ENCODE data around the gene EPHA8.

Gene EPHA8

GRCh38 chr1:22537441-22538139, 25.7 kb upstream of the EPHA8 start:
- DNase-seq: no peak

DNA sequence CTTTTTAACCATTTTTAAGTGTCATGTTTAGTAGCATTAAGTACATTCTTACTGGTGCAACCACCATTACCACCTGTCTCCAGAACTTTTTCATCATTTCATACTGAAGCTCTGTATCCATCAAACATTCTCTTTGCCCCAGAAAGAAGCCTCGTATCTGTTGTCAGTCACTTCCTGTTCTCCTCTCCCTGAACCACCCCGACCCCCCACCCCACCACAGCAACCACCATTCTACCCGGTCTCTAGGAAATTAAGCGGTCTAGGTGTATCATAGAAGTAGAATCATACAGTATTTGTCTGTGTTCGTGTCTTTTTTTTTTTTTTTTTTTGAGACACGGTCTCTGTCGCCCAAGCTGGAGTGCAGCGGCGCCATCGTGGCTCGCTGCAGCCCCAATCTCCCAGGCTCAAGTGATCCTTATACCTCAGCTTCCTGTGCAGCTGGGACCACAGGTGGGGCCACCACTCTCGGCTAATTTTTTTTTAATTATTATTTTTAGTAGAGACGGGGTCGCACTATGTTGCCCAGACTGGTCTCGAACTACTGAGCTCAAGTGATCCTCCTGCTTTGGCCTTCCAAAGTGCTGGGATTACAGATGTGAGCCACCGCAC, 23.7 kb upstream of the EPHA8 start:
- no peak for DNase-seq

GRCh38 chr1:22540337-22540736, 23.0 kb upstream of the EPHA8 start:
- DNase-seq: no peak

DNA sequence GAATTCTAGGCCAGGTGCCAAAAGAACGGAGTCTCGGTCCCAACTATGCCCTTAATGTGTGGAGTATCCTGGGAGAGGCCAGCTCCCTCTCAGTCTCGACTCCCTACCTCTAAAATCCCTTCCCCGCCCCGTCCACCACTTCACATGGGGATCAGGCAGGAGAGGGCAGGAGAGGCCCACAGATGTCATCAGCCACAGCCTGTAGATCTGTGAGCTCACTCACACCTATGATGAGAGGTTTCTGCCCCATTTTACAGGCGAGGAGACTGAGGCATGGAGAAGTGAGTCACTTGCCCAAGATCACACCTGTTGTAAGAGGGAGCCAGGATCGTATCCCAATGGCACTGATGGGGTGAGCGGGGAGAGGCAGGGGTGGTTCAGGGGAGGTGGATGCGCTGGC, 20.4 kb upstream of the EPHA8 start:
- no peak for DNase-seq

GRCh38 chr1:22543679-22544078, 19.6 kb upstream of the EPHA8 start:
- DNase-seq: no peak

- DNase-seq: no peak
These were observed 18.7 kb upstream of the EPHA8 start for GRCh38 chr1:22544606-22545005.

DNA sequence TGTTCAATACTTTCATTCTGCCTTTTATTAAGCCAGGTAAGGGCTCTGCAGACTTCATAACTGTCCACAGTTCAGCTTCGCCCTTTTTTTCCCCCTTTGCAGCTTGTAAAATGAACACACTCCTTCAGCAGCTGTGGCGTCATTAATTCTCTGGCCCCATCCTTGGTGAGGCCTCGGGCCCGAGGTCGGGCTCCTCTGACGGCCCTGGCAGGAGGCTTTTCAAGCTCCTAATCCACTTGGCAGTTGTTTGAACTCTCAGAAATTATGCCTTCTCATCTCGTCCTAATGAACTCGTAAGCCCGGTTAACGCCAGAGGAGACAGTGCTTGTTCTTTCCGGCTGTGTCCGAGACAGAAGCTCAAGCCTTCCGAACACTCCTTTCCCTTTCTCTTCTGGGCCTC, 18.1 kb upstream of the EPHA8 start:
- DNase-seq: no peak

GRCh38 chr1:22547186-22547817, 16.0 kb upstream of the EPHA8 start:
- no peak for DNase-seq

DNA sequence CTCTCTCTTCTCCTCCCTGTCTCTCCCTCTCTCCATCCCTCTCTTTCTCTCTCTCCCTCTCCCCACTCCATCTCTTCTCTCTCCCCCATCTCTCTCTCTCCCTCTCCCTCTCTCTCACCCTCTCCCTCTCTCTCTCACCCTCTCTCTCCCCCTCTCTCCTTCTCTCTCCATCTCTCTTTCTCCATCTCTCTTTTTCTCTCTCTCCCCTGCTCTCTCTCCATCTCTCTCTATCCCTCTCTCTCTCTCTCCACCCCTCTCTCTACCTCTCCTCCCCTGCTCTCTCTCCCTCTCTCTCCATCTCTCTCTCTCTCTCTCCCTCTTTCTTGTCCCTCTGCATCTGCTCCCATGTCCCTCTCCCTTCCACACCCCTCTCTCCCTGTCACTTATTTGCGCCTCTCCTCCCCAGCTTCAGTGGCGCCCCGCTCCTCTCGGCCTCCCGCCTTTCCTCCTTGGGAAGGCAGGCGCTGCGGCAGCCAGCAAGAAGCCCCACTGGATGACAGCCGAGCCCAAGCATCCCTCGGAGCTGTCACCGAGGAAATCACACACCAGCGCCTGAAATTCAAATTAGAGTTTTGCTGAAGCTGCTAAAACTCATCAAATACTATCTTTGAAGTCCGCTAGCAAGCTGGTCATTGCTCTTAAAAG, 15.3 kb upstream of the EPHA8 start:
- DNase-seq: no peak

- no peak for DNase-seq
These were observed 13.3 kb upstream of the EPHA8 start for GRCh38 chr1:22550021-22550420.

- no peak for DNase-seq
These were observed 11.7 kb upstream of the EPHA8 start for GRCh38 chr1:22551591-22551990.

DNA sequence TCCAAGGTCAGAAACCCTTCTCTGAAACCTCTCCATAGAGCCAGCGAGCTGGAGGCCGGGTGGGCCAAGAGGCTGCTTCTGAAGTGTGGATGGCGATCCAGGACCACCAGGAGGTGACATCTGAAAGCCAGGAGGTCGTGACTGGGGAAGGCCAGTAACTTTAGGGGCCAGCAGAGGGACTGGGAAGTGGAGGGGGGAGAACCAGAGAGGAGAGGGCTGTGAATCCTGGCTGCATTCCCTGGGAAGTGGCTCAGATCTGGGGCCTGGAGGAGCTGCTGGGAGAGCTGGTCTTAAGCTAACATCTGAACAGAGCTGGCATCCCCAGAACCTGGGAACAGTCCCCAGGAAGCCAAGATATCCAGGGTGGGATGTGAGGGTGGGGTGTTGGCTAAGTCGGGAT, 11.3 kb upstream of the EPHA8 start:
- no peak for DNase-seq

DNA sequence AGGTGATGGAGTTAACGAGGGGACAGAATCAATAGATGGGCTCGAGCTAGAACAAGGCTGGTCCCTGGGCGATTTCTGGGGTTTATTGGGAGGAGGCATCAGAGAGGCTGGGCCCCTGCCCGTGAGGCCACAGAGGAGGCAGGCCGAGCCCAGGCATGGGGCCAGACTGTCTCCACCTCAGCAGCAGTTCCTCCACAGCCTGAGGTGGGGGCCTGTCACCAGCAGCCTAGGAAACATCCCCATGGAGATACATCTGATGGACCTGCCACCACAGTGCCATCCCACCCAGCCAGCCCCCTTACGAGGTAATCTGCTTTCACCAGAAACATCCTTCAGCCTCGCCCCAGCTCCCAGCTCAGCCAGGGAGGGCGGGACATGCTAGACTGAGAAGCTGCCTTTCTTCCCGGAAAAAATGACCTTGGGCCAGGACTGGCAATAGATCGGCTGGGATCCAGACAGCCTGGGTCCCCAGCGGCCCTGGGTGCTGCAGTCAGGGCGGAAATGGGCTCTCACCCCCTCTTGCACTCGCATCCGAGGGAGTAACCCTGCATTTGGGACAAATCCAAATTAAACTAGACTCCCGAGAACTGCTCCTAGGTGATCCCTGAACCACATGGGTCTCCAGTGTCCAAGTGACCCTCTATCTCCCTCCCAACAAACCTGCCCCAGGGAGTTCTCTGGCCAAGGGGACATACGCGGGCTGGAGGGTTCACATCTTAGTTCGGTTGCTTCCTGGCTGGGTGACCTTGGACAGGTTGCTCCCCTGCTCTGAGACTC, 10.0 kb upstream of the EPHA8 start:
- no peak for DNase-seq

DNA sequence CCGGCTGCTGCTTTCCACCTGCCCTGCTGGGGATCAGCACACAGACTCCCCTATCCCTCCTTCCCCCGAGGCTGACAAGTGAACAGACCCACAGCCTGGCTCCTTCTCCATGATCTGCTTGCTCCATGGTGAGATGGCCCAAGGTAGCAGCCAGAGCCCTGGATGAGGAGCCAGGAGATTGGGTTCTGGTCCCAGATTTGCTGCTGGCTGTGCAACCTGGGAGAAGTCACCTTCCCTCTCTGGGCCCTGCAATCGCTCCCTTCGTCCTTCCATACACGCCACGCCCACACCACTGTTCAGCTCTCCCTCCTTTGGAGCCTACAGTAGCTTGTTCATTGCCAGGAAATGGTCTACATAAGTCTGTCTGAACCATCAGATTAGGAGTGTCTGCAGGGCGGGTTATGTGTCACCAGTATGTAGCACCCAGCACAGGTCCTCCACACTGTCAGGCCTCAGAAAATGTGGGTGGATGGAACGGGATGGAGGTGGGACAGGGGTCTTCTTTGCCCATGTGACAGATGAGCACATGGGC, 9.2 kb upstream of the EPHA8 start:
- DNase-seq: no peak

DNA sequence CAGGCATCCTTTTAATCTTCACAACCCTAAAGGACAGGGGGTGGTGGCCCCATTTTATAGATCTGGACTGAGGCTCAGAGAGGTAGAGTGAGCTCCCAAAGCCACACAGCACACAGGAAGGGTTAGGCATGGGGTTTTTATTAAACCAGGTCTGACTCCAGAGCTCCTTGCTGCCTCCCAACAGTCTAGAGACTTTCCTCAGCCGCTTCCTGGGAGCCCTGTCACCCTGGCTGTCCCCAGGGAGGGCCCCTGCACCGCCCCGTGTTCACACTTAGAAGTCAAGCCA, 8.0 kb upstream of the EPHA8 start:
- no peak for DNase-seq

DNA sequence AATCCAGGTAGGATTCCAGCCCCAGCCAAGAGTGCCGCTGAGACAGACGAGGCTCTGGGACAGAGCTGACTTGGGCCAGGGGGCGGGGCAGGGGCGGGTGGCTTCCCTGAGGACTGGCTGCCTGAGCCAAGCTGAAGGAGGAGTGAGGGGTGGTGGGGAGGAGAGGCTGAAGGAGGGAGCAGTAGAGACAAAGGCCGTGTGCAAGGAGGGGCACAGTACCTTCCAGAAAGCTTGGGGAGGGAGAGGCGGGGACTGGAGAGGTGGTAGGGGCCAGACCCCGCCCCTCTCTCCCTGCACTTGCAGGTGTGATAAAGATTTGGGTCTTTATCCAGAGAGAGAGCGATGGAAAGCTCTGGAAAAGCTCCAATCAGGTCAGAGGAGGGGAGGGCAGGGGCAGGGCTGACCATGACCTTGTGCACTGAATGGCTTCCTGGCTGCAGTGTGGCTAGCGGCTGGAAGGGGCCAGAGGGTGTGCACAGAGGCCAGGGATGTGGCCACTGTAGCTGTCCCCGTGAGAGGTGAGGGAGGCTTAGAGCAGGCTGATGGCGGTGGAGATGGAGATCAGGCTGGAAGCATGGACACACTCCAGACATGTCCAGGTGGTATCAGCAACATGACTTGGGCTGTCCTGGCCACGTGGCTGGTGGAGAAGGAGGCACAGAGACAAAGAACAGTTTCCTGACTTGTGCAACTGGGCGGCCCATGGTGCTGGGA, 6.7 kb upstream of the EPHA8 start:
- no peak for DNase-seq

- no peak for DNase-seq
These were observed 5.8 kb upstream of the EPHA8 start for GRCh38 chr1:22557341-22557950.

GRCh38 chr1:22563671-22564602, 648 bp downstream of the EPHA8 start:
- DNase-seq: no peak

GRCh38 chr1:22566161-22566560, 2.9 kb downstream of the EPHA8 start:
- no peak for DNase-seq

DNA sequence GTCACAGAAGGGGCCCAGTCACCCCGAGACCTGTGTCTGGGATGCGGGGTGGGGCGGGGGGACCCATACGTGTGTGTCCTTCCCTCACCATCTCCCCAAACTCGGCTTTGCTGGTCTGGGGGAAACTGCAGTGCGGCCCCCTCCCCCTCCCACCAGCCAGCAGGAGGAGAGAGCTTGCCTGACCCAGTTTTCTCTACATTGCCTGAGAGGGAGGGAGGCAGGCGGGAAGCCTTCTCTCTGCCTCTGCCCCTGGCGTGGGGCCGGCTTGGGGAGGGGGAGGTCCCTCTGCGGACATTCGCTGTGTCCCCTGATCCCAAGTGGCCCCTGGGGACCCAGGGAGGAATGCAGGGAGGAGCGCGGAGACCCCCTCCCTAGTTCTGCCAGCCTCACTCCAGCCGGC, 3.9 kb downstream of the EPHA8 start:
- no peak for DNase-seq

GRCh38 chr1:22567994-22568393, 4.7 kb downstream of the EPHA8 start:
- no peak for DNase-seq
